Measurements from ENCODE around the gene MAP3K4. TPM values are rescaled to one million over a fixed set of nuclear protein-coding genes. Genes with fewer than 3 reads are reported as not detected.

The MAP3K4 gene, protein sequence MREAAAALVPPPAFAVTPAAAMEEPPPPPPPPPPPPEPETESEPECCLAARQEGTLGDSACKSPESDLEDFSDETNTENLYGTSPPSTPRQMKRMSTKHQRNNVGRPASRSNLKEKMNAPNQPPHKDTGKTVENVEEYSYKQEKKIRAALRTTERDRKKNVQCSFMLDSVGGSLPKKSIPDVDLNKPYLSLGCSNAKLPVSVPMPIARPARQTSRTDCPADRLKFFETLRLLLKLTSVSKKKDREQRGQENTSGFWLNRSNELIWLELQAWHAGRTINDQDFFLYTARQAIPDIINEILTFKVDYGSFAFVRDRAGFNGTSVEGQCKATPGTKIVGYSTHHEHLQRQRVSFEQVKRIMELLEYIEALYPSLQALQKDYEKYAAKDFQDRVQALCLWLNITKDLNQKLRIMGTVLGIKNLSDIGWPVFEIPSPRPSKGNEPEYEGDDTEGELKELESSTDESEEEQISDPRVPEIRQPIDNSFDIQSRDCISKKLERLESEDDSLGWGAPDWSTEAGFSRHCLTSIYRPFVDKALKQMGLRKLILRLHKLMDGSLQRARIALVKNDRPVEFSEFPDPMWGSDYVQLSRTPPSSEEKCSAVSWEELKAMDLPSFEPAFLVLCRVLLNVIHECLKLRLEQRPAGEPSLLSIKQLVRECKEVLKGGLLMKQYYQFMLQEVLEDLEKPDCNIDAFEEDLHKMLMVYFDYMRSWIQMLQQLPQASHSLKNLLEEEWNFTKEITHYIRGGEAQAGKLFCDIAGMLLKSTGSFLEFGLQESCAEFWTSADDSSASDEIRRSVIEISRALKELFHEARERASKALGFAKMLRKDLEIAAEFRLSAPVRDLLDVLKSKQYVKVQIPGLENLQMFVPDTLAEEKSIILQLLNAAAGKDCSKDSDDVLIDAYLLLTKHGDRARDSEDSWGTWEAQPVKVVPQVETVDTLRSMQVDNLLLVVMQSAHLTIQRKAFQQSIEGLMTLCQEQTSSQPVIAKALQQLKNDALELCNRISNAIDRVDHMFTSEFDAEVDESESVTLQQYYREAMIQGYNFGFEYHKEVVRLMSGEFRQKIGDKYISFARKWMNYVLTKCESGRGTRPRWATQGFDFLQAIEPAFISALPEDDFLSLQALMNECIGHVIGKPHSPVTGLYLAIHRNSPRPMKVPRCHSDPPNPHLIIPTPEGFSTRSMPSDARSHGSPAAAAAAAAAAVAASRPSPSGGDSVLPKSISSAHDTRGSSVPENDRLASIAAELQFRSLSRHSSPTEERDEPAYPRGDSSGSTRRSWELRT (N-terminal part only)
- total RNA-seq, result 95.0 TPM

DNA sequence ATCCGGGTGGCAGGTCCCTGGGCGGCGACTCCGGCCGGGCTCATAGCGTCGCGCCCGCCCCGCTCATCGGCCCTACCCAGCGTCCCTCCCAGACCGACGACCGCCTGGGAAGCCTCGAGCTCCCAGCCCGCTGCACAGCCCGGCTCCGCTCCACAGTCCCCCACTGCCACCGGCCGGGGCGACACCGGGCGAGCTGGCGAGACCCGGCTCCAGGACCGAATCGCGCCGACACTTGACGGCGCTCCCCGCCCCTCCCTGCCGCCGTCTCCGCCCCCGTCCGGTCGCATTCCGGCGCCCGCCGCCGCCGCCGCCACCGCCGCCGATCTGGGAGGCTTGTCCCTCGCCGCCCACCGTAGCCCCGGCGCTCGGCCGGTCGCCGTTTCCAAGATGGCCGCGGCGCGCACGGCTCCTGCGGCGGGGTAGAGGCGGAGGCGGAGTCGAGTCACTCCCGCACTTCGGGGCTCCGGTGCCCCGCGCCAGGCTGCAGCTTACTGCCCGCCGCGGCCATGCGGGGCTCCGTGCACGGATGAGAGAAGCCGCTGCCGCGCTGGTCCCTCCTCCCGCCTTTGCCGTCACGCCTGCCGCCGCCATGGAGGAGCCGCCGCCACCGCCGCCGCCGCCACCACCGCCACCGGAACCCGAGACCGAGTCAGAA, at the start of gene MAP3K4:
MAP3K4 (plus strand) TSS at position 364 of the 655 bp plus-strand sequence; CDS start at position 527, 163 bp downstream.
- intact Hi-C loops (cut with DNase I), result no loop called here
- DNase-seq (ENCODE audit: low spot score) (peak; percentile 89), ATAC-seq (peak; percentile 86)

DNA sequence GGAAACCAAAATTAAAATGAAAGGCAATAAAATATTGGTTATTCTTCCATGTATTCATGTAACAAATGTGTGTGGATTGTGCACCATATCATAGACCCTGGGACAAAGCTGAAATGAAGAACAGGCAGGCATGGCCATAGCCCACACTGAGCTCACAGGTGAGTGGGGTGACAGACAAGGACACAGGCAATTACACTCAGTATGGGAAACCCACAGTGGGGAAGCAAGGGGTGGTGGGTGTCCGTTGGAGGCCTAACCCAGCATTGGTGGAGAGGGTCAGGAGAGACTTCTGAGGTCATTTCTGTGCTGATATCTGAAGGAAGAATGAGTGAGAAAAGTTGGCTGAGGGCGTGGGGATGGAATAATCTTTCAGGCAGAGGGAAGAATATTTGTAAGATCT, 47.6 kb upstream of the MAP3K4 start:
- DNase-seq (ENCODE audit: low spot score), result no peak
- intact Hi-C loops (cut with DNase I), result no loop called here
- ATAC-seq, result no peak

DNA sequence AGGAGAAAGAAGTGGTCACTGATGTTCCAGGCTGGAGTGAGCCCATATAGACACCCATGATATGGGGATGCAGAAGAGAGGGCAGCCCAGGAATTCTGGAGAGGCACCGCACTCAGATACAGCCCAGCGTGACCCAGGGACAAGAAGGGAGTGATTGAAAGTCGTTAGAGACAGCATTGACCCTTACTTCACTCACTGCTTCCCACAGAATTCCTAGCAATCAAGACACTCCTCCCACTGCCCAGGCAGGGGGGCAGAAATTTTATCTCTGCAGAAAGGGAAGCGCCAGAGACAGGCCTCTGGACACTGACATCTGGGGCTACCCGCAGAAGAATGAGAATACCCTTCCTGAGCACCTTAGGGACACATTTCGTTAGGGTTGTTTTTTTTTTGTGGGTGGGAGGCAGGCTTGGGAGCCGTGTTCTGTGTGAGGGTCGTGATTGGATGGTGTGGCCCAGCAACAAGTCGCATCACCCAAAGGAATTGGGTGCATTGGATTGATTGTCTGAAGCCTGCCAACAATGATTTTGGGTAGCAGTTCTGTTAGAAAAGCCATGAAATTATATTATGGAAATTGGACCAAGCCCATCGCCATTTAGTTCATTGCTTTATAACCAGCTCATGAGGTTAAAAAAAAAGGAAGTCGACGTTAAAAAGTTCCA, 45.9 kb upstream of the MAP3K4 start:
- ATAC-seq, result no peak
- intact Hi-C loops (cut with DNase I), result no loop called here
- DNase-seq (ENCODE audit: low spot score), result no peak

DNA sequence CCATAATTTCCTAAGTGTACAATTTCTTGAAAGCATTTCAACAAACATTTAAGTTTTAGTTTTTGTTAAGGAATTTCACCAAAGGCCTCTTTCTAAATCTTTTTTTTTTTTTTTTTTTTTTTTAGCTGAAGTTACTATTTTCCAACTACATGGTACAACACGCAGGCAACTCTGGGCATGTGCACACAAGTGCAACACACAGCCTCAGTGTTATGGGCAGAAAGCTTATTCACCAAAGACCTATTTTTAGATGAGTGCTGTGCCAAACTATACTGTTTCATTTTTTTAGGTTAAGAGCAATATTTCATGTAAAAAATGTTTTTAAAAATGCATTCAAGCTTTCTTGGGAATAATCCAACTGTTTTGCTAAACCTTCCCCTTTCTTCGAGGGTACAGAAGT, 42.0 kb upstream of the MAP3K4 start:
- DNase-seq (ENCODE audit: low spot score), result no peak
- intact Hi-C loops (cut with DNase I), result no loop called here
- ATAC-seq, result no peak

DNA sequence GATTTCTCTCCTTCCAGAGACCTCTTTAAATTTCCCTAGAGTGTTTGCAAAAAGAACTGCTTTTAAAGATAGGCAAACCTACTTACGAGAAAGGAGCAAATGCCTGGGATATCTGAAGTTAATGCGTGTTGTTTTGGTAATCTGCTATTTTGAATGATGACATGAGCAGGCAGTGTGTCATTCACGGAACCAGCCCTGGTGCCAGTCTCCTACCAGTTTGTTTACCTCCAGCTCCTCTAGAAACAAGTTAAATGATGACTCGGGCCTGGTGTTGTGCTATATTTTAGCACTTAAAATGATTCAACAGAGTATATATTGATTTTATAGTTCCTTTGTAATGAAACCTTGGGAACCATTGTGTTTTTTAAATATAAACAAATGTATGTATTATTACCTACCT, 41.1 kb upstream of the MAP3K4 start:
- intact Hi-C loops (cut with DNase I), result no loop called here
- DNase-seq (ENCODE audit: low spot score), result no peak
- no peak for ATAC-seq

DNA sequence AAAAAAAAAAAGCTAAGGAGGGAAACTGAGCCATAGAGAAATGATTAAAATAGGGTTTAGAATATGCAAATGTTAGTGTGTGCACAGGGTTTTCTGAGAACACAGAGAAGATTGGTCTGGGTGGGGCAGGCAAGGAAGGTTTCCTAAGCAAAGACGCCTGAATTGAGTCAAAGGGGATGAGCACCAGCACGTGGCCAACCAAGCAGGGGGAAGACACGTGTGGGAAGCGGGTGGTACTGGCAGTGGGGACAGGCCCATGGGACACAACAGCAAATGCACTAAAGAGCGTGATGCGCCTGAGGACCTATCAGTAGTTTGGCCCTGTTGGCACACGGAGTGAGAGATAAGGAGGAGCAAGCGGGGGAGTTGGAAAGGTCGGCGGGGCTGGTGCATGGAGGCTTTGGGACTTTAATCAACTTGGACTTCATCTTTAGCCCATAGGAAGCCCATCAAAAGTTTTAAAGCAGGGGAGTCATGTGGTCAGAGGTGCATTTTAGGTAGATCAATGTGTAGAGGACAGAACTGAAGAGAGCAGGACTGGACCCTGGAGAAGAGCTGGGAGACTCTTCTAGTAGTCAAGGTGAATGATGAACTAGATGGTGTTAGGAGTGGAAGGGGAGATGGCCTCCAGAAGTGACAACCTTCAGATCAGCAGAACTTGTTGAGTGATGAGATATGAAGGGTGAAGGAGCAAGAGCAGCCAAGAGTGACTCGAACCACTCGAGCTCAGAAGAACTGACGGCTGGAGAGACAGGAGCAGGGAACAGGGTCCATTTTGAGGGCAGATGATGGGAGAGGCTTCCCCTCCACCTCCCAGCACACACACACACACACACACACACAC, 40.2 kb upstream of the MAP3K4 start:
- ATAC-seq (no peak), DNase-seq (ENCODE audit: low spot score) (no peak)
- intact Hi-C loops (cut with DNase I), result no loop called here

DNA sequence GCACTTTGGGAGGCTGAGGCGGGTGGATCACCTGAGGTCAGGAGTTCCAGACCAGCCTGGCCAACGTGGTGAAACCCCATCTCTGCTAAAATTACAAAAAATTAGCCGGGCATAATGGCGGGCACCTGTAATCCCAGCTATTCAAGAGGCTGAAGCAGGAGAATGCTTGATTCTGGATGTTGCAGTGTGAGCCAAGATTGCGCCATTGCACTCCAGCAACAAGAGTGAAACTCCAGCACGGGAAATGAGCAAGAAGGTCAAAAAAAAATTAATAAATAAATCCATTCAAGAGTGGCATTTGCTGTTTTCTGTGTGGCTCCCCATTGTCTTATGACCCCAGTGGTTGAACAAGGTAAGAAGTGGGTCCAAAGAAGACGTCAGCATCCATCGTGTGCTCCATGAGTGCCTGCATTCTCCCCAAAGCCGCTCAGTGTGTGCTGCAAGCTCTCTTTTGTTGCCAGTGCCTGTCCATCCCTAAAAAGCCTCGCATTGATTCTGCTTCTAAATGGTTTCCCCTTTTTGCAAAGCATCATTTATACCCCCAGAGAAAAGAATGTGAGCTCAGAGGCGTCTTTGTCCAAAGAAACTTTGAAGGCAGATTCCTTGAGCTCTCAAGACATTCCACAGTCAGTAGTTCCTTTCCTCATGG, 38.8 kb upstream of the MAP3K4 start:
- no peak for DNase-seq (ENCODE audit: low spot score)
- peak; percentile 9 for ATAC-seq
- intact Hi-C loops (cut with DNase I), result no loop called here

DNA sequence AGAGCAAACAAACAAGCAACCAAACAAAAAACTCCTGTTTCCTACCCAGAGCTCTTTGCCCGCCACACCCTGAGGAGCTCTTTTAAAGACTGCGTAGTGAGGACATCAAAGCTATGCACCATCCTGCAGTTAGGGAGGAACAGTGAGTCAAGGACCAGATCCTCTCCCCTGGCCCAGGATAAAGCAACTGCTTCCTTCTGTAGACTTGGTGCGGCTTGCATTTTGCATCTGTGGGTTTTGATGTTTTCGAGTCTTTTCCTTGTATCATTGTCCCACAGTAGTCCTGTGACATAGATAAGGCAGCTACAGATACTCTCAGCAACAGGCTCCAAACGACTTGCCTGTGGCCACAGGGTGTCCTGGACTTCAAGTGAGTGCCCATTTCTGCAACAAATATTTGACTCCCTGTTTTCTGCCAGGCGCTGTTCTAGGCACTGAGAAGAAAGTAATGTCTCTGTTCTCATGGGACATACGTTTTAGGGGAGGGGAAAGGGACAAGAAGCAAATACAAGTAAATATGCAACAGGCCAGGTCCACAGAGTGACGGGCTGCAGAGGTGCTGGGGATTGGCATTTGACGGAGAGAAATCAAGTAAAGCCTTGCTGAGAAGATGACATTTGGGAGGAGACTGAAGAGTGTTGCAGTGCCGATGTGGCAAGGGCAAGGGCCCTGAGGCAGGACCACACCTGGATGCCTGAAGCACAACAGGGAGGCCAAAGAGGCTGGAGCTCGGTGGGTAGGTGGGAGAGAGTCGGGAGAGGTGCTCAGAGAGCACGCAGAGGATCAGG, 35.9 kb upstream of the MAP3K4 start:
- no peak for ATAC-seq
- DNase-seq (ENCODE audit: low spot score), result no peak
- intact Hi-C loops (cut with DNase I), result no loop called here

DNA sequence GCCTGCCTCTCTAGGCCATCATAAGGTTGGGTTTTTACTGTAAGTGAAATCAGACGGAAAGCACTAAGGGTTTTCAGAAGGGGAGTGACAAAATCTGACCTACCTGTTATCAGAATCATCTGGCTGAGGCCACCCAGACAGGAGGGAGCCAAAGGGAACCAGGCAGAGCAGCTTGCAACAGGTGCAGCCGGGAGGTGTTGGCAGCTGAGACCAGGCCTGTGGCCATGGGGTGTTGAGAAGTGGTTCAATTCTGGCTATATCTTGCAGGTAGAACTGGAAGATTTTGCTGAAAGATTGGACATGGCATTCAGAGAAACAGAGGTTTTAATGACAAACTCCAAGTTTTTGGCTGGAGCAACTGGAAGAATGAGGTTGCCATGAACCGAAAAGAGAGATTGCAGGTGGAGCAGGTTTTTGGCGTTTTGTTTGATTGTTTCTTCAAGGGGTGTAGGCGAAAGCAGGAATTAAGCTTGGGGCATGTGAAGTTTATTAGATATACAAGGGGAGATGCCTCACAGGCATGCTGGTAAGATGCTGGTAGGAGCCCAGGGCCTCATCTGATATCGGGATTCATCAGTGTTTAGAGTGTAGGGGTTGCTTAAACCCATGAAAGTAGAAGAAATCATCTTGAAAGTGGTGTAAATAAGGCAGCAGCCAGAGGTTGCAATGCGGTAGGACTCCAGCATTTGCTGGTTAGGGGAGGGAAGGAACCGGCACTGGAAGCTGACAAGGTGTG, 35.1 kb upstream of the MAP3K4 start:
- no peak for ATAC-seq
- DNase-seq (ENCODE audit: low spot score), result no peak
- intact Hi-C loops (cut with DNase I), result no loop called here

DNA sequence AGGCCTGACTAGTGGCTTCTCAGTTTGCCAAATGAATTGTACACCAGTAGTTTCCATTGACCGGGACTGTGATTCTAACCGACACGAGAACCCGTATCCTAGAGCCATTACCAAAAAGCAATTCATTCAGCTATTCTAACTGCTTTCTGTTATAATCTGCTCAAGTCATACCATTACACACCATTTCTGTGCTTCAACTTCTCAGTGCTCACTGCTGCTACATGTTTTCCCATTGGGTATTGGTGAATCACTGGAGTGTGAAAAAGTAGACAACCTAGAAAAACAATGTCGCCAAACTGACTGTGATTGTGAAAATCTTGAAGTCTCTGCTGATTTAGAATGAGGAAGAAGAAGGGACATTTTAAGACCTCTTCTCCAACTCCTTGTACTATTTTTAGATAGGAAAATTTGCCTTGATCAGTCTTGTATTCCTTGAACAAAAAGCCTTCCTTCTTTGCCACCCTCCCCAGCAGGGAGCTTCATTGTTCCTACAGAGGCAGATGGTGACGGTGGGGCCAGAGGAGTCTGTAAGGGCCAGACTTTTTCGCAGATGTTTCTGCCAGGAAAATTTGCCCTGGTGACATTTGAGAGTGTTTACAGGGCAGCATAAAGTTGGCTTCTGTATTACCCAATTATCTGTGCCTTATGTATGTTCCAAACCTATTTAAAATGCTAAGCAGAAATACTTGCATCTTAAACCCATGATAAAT, 31.7 kb upstream of the MAP3K4 start:
- ATAC-seq, result peak; percentile 35
- intact Hi-C loops (cut with DNase I), result no loop called here
- no peak for DNase-seq (ENCODE audit: low spot score)

DNA sequence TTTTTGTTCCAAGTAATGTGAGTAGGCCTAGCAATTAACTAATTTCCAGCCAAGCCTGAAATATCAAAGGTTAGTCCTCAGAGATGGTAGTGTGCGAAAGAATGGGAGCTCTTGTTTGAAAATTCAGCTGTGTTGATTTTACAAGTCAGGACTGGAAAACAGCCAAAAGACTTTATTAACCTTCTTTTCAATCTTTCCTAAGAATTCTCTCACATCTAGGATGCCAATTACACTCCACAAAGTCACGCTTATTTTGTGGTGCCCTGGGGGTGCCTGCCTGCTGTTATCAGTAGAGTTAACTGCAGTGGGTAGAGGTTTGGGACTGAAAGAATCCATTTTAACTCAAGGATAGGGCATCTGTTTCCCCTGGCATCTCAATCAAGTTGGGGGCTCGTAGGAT, 30.7 kb upstream of the MAP3K4 start:
- intact Hi-C loops (cut with DNase I), result no loop called here
- DNase-seq (ENCODE audit: low spot score), result no peak
- peak; percentile 88 for ATAC-seq

DNA sequence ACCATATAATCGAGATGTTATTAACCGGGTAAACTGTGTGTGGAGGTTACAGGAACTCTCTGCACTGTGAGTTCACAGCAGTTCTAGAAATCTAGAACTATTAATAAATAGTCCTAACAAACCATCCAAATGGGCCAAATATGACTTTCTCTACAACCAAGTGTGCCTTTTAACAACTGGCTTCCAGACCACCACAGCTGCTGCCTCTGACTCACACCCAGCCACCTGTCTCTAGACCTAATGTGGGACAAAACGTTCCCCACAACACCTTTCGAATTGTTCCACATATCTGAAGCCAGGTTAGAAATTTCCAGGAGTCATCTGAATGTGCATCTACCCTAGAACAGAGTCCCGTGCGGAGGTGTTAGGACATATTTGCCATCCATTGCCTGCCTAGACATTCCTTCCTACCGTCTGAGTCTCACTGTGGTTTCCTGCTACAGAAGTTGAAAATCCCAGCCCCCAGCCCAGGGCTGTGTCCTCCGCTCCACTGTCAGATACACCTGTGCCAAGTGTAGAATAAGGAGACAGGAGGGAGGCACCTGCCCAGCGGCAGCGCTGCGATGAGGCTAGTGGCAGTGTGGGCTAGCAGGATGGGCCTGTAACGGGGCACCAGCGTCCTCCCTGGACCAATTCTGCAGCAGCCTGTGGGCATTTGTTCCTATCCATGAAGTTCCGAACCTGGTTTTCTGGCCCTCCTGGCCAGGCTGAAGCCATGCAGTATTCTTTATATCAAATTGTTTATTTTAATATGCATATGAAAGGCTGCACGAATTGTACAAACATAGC, 28.5 kb upstream of the MAP3K4 start:
- DNase-seq (ENCODE audit: low spot score) (no peak), ATAC-seq (no peak)
- intact Hi-C loops (cut with DNase I), result no loop called here

DNA sequence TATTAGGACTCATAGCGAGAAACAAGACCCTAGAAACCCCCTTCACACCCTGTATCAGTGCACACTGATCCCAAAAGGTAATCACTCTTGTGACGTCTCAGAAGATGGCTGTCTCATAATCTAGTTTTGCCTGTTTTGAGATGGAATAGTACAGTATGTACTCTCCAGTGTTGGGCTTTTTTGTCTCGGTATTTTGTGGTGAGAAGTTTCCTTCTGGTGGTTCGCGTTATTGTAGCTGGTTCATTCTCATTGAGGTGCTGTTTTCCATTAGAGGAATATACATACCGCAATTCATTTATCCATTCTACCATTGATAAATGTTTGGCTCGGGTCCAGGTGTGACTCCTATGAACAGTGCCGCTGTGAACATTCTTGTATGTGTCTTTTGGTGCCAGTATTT, 27.9 kb upstream of the MAP3K4 start:
- no peak for DNase-seq (ENCODE audit: low spot score)
- intact Hi-C loops (cut with DNase I), result no loop called here
- peak; percentile 13 for ATAC-seq

DNA sequence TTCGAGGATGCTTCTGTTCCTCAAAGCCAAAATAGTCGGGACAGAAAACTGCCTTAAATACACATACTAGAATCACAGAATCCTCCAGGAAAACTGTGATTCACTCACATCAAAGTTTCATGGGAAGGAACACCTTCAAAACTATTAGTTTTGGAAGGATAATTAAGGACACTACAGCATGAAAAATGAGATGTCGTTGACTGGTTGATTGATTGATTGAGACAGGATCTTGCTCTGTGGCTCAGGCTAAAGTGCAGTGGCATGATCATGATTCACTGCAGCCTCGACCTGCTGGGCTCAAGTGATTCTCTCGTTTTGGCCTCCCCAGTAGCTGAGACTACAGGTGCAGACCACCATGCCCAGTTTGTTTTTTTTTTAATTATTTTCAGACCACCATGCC, 25.7 kb upstream of the MAP3K4 start:
- intact Hi-C loops (cut with DNase I), result no loop called here
- DNase-seq (ENCODE audit: low spot score) (no peak), ATAC-seq (no peak)
